ENCODE data around the gene NLRP6. TPM values are rescaled to one million over a fixed set of nuclear protein-coding genes. Genes with fewer than 3 reads are reported as not detected.

NLRP6 gene
- total RNA-seq, 1 experiment from 2014 or later: not detected

Other genes with a start within 250 kb of the NLRP6 start
- gene SCGB1C1, start 85.3 kb upstream of the NLRP6 start, total RNA-seq (2014; rRNA removed): not detected in 2 replicates
- 11.1 and 17.2 TPM in 2 replicates for gene BET1L, start 71.0 kb upstream of the NLRP6 start, total RNA-seq (2014; rRNA removed)
- 152 and 183 TPM in 2 replicates for gene RIC8A, start 70.7 kb upstream of the NLRP6 start, total RNA-seq (2014; rRNA removed)
- gene SIRT3, start 42.1 kb upstream of the NLRP6 start, total RNA-seq (2014; rRNA removed): 7.9 and 8.6 TPM in 2 replicates
- 122 and 135 TPM in 2 replicates for gene PSMD13, start 41.4 kb upstream of the NLRP6 start, total RNA-seq (2014; rRNA removed)
- gene PGGHG, start 10.7 kb downstream of the NLRP6 start, total RNA-seq (2014; rRNA removed): 5.2 and 7.6 TPM in 2 replicates
- not detected in 2 replicates for gene IFITM5, start 21.1 kb downstream of the NLRP6 start, total RNA-seq (2014; rRNA removed)
- gene IFITM2, start 29.4 kb downstream of the NLRP6 start, total RNA-seq (2014; rRNA removed): 15.6 and 21.9 TPM in 2 replicates
- 0.32 and 3.2 TPM in 2 replicates for gene IFITM1, start 35.6 kb downstream of the NLRP6 start, total RNA-seq (2014; rRNA removed)
- gene IFITM3, start 42.5 kb downstream of the NLRP6 start, total RNA-seq (2014; rRNA removed): 43.4 and 63.7 TPM in 2 replicates
- 0.75 and 1.3 TPM in 2 replicates for gene B4GALNT4, start 91.1 kb downstream of the NLRP6 start, total RNA-seq (2014; rRNA removed)
- 3.7 and 4.7 TPM in 2 replicates for gene PKP3, start 115.8 kb downstream of the NLRP6 start, total RNA-seq (2014; rRNA removed)
- 5.5 and 5.8 TPM in 2 replicates for gene SIGIRR, start 136.6 kb downstream of the NLRP6 start, total RNA-seq (2014; rRNA removed)
- gene ANO9, start 163.6 kb downstream of the NLRP6 start, total RNA-seq (2014; rRNA removed): not detected in 2 replicates
- 40.7 and 51.2 TPM in 2 replicates for gene PTDSS2, start 171.9 kb downstream of the NLRP6 start, total RNA-seq (2014; rRNA removed)
- 287 and 315 TPM in 2 replicates for gene RNH1, start 228.8 kb downstream of the NLRP6 start, total RNA-seq (2014; rRNA removed)